GM18505 (cell line): ENCODE data around the gene EPHA2.

ENCODE experiments used
- ATAC-seq: cut with Tn5 transposase; IDR thresholded peaks from one replicate; pipeline ENCODE4 v1.9.1; 2021; ENCODE audit not compliant: unreplicated experiment
- POLR2A ChIP-seq: IDR thresholded peaks from 4 replicates; pipeline ENCODE4 v1.6.1; 2011; ENCODE audit warnings: borderline replicate concordance; ENCODE audit not compliant: insufficient read depth, insufficient read length; ENCODE audit errors: extremely low read depth

EPHA2 gene

DNA sequence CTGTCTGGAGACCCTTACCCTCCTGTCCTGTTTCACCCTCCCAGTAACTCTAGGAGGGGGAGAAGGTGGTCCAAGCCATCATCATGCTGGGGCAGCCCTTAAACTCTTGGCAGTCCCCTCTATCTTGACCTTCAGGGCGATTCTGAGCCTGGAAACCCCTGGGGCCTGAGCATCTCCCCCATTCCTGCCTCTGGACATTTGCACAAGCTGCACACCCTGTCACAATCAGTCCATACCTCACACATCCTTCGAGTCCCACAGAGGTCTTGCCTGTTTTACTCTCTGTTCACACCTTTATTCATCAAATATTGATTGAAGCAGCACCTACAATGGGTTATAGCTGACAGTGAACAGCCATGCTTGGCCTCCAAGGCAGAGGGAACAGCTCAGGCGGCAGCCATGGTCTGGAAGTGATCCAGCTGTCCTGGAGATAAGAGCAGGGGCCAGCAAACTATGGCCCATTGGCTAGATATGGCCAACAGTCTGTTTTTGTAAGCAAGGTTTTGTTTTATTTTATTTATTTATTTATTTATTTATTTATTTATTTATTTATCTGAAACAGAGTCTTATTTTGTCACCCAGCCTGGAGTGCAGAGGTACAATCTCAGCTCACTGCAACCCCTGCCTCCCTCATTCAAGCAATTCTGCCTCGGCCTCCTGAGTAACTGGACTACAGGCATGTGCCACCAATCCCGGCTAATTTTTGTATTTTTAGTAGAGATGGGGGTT, 75.3 kb downstream of the EPHA2 start:
- no peak for TF ChIP-seq POLR2A
- ATAC-seq = no peak

- peak; percentile 49 for ATAC-seq
- TF ChIP-seq POLR2A = peak; percentile 28
Measured at GRCh38 chr1:16078925-16079656, 76.8 kb downstream of the EPHA2 start.

DNA sequence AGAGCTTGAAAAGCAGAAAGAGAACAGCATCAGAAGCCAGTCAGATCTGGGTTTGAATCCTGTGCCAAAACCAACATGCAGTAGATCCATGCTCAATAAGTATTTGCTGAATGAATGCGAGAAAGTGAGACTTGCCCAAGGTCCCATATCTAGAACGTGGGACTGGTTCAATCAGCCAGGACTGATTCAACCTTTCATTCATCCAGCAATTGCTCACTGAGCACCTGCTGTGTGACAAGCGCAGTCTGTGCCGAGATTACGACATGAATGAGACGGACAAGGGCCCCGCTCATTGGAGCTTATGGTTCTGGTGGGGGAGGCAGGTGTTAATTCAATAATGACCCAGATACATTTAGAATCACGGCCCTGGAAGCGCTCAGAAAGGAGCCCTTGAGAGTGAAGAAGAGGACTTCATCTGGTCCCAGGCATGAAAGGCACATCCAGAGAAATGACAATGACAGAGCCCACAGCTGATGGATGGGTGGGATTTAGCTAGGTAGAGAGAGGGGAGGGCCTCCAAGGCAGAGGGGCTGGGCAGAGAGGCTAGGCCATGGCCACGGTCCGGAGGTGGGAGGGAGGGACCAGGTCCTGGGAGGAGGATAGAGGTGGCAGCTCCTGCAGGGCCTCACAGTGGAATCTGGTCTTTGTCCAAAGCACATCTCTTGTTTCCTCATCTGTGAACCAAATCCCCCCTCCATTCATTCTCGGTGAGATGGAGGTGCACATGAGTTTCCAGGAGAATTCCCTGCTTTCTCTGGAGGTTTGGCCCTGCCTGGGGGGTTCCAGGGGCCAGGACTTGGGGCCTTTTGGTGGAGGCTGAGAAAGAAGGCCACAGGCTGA, 78.2 kb downstream of the EPHA2 start:
- no peak for TF ChIP-seq POLR2A
- no peak for ATAC-seq

DNA sequence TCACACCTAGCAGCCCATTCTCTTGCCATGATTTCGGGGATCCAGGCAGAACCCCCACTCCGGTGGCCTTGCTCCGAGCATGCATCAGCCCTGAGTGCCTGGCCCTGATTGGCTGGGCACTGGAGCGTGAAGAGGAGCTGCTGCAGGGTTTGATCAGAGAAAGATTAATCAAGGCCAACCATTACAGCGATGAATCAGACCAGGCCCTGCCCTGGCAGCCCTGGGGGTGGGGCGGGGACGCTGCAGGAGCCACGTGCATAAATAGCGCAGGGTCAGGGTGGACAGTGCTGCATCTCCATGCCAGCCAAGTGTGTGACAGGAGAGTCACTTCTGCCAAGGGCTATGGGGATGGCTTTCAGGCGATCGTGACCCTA, 79.0 kb downstream of the EPHA2 start:
- no peak for TF ChIP-seq POLR2A
- no peak for ATAC-seq

DNA sequence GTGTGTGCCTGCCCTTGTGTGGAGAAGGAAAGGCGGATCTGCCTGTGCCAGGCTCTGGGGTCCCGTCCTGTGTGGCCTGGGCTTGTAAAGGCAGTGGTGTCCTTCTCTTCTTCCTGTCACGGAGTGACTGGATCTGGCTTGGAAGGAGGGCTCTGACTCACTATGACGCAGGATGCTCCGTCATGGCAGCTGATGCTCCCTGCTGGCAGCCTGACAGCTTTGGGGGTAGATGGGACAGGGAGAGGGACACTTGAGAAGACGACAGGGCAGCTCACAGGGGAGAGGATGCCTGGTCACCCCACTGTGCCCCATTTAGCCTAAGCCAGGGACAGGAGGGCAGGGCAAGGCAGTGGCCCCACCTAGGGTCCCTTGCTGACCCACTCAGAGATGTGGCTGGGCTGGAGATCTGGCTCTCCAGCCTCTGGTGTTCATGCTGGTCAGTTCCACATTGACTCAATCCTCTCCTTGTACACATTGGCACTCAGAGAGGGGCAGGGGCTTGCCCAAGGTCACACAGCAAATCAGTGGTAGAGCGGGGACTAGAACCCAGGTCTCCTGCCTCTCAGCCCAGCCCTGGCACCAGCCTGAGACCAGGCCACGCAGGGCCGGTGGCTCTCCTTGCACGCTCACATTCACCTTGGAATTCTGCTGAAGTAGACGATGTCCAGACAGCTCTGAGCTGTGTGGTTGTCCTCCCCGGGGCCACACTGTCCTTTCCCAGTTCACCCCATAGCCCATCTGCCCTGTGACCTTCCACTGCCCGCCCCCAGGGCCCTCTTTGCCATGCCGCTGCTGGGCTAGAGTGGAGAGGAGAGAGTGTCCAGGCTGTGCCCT, 79.6 kb downstream of the EPHA2 start:
- no peak for TF ChIP-seq POLR2A
- ATAC-seq = no peak

- TF ChIP-seq POLR2A = no peak
- no peak for ATAC-seq
Measured at GRCh38 chr1:16075337-16076030, 80.4 kb downstream of the EPHA2 start.
